HL-60 (cell line): Measurements from ENCODE around the gene HSDL2.
A peak's percentile ranks its signal among the peaks of the same experiment; 100 is the strongest.
"Not testable (repeated sequence)": the region's sequence is repeated elsewhere in the genome, so short reads cannot be mapped to it uniquely, and the experiment has no call there.

ENCODE experiments used
- DNase-seq, 2 experiments: peaks; one replicate each; pipeline ENCODE4 v3.0.0-alpha.2; 2010 to 2020; ENCODE audit warnings: low read depth in 1 of 2, low spot score in 1 of 2
- H3K27ac ChIP-seq: fragments of 250-450 bp; sonication (Bioruptor Pico); replicated peaks from 2 replicates; pipeline ENCODE4 v1.5.1; 2020; ENCODE audit warnings: mild to moderate bottlenecking, moderate library complexity
- H3K27me3 ChIP-seq: fragments of 250-450 bp; sonication (Bioruptor Pico); 2 replicates; pipeline ENCODE4 v1.5.1; 2021; ENCODE audit warnings: mild to moderate bottlenecking, moderate library complexity; ENCODE audit not compliant: insufficient read depth, poor library complexity, severe bottlenecking
- H3K4me3 ChIP-seq: replicated peaks from 2 replicates; pipeline ENCODE4 v1.5.1; 2011; ENCODE audit warnings: mild to moderate bottlenecking, control low read depth, low read length; ENCODE audit not compliant: insufficient read depth
- GABPA ChIP-seq: IDR thresholded peaks from 2 replicates; pipeline ENCODE4 v1.6.1; 2012; ENCODE audit warnings: low read depth
- POLR2AphosphoS5 ChIP-seq: IDR thresholded peaks from 2 replicates; pipeline ENCODE4 v1.6.1; 2012; ENCODE audit warnings: low read depth
- SPI1 ChIP-seq: IDR thresholded peaks from 2 replicates; pipeline ENCODE4 v1.6.1; 2012; ENCODE audit warnings: low read depth, mild to moderate bottlenecking, borderline replicate concordance
- TF ChIP-seq, protein P1 (sequence below): IDR thresholded peaks from 2 replicates; pipeline ENCODE4 v1.6.1; 2012; ENCODE audit warnings: low read depth; ENCODE audit not compliant: insufficient replicate concordance
- TF ChIP-seq, protein P2 (sequence below): IDR thresholded peaks from one replicate; pipeline ENCODE4 v1.5.1; 2011; ENCODE audit warnings: low read length, control low read depth, inconsistent platforms; ENCODE audit not compliant: insufficient read depth

HSDL2 gene

DNA sequence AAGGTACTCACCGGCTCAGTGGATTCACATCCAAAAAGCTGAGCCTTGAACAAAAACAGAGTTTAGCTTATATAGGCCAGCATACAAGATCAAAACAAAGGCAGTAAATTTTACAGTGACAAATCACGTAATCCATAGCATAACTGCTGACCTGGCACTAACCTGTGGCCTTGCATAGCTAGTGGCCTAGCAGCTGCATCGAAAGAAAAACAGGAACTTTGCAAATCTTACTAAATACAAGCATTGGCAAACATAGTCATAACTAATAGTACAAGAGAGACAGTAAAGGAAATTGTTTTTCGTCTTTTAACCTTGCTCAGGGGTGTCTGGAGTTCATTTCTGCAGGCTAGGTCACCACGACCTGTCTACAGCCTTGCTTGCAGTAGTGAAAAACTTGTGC lies 4.8 kb downstream of the HSDL2 start:
- H3K27ac ChIP-seq, result peak overlapping the region; percentile 41; the same call in 1 of the 2 replicates
- TF ChIP-seq, protein P1, sequence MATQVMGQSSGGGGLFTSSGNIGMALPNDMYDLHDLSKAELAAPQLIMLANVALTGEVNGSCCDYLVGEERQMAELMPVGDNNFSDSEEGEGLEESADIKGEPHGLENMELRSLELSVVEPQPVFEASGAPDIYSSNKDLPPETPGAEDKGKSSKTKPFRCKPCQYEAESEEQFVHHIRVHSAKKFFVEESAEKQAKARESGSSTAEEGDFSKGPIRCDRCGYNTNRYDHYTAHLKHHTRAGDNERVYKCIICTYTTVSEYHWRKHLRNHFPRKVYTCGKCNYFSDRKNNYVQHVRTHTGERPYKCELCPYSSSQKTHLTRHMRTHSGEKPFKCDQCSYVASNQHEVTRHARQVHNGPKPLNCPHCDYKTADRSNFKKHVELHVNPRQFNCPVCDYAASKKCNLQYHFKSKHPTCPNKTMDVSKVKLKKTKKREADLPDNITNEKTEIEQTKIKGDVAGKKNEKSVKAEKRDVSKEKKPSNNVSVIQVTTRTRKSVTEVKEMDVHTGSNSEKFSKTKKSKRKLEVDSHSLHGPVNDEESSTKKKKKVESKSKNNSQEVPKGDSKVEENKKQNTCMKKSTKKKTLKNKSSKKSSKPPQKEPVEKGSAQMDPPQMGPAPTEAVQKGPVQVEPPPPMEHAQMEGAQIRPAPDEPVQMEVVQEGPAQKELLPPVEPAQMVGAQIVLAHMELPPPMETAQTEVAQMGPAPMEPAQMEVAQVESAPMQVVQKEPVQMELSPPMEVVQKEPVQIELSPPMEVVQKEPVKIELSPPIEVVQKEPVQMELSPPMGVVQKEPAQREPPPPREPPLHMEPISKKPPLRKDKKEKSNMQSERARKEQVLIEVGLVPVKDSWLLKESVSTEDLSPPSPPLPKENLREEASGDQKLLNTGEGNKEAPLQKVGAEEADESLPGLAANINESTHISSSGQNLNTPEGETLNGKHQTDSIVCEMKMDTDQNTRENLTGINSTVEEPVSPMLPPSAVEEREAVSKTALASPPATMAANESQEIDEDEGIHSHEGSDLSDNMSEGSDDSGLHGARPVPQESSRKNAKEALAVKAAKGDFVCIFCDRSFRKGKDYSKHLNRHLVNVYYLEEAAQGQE, result no peak
- no peak for TF ChIP-seq POLR2AphosphoS5
- TF ChIP-seq SPI1, result no peak

DNA sequence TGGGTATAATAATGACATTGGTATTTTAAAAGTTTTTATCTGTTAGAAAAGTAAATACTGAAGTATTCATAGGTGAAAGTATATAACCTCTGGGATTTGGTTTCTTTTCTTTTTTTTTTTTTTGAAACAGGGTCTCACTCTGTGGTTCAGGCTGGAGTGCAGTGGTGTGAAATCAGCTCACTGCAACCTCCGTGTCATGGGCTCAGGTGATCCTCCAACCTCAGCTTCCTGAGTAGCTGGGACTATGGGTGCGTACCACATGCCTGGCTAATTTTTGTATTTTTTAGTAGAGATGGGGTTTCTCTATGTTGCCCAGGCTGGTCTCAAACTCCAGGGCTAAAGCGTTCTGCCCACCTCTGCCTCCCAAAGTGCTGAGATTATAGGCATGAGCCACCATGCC lies 7.2 kb downstream of the HSDL2 start:
- no peak for TF ChIP-seq SPI1
- TF ChIP-seq GABPA, result no peak
- TF ChIP-seq POLR2AphosphoS5, result no peak
- TF ChIP-seq, protein P1, result no peak
- TF ChIP-seq, protein P2, sequence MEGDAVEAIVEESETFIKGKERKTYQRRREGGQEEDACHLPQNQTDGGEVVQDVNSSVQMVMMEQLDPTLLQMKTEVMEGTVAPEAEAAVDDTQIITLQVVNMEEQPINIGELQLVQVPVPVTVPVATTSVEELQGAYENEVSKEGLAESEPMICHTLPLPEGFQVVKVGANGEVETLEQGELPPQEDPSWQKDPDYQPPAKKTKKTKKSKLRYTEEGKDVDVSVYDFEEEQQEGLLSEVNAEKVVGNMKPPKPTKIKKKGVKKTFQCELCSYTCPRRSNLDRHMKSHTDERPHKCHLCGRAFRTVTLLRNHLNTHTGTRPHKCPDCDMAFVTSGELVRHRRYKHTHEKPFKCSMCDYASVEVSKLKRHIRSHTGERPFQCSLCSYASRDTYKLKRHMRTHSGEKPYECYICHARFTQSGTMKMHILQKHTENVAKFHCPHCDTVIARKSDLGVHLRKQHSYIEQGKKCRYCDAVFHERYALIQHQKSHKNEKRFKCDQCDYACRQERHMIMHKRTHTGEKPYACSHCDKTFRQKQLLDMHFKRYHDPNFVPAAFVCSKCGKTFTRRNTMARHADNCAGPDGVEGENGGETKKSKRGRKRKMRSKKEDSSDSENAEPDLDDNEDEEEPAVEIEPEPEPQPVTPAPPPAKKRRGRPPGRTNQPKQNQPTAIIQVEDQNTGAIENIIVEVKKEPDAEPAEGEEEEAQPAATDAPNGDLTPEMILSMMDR, result no peak
- DNase-seq, result no peak
- Histone ChIP-seq H3K27ac (no peak overlapping the region), H3K27me3 (no peaks in the 10 kb centered on the region), H3K4me3 (no peak overlapping the region)

More for the DNA sequence above, 4.8 kb downstream of the HSDL2 start:
- DNase-seq, result peak in 1 of 2 experiments; percentile 82
- Histone ChIP-seq H3K27me3 (no peaks in the 10 kb centered on the region), H3K4me3 (no peak overlapping the region)

DNA sequence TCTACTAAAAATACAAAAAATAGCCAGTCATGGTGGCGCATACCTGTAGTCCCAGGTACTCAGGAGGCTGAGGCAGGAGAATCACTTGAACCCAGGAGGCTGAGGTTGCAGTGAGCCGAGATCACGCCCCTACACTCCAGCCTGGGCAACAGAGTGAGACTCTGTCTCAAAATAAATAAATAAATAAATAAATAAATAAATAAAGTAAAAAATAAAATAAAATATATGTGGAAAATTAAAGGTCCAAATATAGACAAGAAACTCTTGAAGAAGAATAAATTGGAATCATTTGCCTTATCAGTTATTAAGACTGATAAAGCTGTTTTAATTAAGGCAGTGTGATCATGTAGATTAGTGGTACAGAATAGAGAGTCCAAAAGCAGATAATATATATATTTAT lies 10.0 kb downstream of the HSDL2 start:
- H3K4me3 ChIP-seq, H3K27me3 ChIP-seq, DNase-seq, H3K27ac ChIP-seq: not testable (repeated sequence)

DNA sequence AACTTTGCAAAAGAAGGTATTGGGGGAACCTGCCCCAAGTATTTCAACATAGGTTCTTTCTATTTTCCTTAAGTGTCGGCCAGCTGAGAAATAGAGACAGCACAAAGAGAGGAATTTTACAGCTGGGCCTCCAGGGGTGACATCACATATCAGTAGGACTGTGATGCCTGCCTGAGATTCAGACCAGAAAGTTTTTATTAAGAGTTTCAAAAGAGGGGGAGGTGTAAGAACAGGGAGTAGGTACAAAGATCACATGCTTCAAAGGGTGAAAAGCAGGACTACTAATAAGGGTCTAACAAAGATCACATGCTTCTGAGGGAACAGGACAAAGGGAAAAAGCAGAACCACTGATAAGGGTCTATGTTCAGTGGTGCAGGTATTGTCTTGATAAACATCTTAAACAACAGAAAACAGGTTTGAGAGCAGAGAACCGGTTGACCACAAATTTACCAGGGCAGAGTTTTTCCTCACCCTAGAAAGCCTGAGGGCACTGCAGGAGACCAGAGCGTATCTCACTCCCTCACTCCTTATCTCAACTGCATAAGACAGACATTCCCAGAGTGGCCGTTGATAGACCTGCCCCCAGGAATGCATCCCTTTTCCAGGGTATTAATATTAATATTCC lies 12.1 kb downstream of the HSDL2 start:
- not testable (repeated sequence) for H3K27me3 ChIP-seq, DNase-seq, H3K27ac ChIP-seq, H3K4me3 ChIP-seq

DNA sequence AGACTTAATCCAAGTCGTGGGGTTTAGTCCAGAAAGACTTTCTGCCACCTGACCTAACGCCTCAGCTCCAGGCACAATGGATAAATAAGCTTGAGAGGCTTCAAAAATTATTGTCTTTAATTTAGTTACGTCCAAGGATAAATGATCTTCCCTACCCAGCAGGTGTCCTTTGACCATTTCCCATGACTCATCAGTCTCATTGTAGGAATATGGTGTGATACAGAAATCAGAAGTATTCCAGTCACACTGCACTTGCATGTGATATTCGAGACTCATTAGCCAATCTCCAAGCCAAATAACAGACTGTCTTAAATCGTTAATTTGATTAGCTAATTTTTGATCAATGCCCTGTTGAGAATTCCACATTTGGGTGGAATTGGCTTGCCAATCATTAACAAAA lies 13.2 kb downstream of the HSDL2 start:
- DNase-seq, H3K27me3 ChIP-seq, H3K27ac ChIP-seq, H3K4me3 ChIP-seq: not testable (repeated sequence)

DNA sequence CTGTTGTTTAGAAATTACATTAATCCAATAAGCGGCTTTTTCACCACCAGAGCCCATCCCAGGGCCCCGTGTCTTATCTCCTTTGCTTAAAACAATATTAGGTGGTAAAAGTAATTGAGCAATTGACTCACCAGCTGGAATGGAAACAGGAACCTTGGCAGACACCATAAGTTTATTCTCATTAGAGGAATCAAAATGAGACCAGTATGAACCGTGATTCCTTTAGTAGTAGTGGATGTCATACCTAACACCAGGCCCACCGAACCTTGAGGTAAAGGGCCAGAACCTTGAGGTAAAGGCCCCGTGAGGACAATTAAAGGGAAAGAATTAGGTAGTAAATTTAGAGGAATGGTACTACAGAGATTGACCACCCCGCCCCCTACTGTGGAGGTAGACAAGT lies 16.5 kb downstream of the HSDL2 start:
- TF ChIP-seq GABPA, result no peak
- no peak for TF ChIP-seq SPI1
- TF ChIP-seq, protein P1, result no peak
- TF ChIP-seq POLR2AphosphoS5, result no peak
- TF ChIP-seq, protein P2, result no peak
- Histone ChIP-seq H3K27me3 (no peaks in the 10 kb centered on the region), H3K27ac (no peak overlapping the region), H3K4me3 (no peak overlapping the region)
- DNase-seq, result peak in 1 of 2 experiments; percentile 26
